HG02623 (cell line): ENCODE data around the gene AMIGO3.
"Not testable (repeated sequence)": the region's sequence is repeated elsewhere in the genome, so short reads cannot be mapped to it uniquely, and the experiment has no call there.

Experiments
- ATAC-seq: cut with Tn5 transposase; IDR thresholded peaks from one replicate; pipeline ENCODE4 v1.9.1; 2021; ENCODE audit warnings: moderate library complexity; ENCODE audit not compliant: unreplicated experiment

AMIGO3 gene

DNA sequence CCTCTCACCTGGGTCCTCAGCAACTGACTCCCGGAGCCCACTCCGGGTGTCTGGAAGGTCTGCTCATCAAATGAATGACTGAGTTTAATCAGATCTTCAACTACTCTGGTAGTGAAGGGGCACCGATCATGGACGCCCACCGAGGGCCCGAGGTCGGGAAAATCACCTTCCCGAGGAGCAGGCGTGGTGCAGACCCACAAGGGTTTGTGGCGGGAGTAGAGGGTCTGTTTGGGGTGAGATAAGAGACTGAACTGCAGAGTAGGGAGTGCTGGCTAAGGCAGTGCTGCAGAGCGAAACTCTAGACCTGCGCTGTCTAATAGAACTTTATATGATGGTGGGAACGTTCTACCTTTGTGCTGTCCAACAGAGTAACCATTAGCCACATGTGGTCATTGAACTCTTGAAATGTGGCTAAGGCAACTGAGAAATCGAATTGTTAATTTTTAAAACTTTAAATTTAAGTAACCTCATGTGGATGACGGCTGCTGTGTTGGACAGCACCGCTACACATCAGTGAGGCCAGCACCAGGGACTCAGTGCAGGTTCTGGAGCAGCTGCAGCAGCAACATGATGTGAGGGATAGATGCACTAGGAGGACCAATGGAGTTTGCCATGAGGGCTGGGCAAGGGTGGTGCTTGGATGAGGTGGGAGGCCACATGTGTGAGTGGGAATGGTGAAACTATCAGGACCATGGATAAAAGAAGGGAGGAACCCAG is 29.4 kb downstream of the AMIGO3 start:
- not testable (repeated sequence) for ATAC-seq

DNA sequence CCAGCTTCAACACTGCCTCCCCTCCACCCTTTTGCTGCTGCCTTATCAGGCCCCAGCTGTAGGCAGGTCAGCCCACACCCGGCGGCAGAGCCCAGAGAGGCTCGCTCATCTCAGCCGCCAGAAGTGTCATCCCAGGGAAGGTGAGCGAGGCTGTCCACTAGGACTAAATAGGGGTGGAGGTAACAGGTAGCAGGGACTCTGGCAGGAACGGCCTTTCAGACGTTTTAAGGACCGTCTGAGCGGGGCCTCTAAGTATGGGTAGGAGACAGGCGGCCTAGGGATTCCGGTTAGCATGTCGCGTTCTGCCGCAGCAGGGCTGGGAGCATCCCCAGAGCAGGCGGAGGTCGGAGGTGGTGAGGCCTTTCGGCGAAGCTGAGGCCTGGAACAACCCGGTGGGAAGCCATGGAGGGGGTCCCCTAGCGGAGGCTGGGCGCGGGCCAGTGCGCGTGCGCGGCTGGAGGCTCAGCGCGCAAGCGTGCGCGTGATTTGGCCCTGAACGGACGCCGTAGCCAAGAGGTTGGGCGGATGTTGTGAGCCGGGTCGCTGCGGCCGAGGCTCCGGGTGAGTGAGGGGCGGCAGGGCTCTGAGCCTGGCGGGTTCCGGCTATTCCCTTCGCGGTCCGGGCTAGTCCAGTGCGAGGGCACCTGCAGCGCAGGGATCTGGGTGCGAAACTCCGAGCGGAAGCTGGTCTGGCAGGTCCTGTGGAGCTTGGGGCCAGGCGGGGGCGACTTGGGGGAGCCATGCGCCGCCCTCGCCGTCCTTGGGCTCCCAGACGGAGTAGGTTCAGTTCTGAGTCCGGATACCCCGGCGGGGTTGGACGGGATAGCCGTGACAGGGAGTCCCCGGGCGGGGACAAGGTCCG is 30.2 kb downstream of the AMIGO3 start, which contains the start of the genes MST1 and RNF123:
Gene MST1 (minus strand): TSS at position 429 of the 862 bp plus-strand sequence. CDS start 783 bp downstream, outside the sequence.
Gene RNF123 (plus strand): TSS at position 512 of the 862 bp plus-strand sequence. CDS start 1,609 bp downstream, outside the sequence.
- ATAC-seq = peak; percentile 38

DNA sequence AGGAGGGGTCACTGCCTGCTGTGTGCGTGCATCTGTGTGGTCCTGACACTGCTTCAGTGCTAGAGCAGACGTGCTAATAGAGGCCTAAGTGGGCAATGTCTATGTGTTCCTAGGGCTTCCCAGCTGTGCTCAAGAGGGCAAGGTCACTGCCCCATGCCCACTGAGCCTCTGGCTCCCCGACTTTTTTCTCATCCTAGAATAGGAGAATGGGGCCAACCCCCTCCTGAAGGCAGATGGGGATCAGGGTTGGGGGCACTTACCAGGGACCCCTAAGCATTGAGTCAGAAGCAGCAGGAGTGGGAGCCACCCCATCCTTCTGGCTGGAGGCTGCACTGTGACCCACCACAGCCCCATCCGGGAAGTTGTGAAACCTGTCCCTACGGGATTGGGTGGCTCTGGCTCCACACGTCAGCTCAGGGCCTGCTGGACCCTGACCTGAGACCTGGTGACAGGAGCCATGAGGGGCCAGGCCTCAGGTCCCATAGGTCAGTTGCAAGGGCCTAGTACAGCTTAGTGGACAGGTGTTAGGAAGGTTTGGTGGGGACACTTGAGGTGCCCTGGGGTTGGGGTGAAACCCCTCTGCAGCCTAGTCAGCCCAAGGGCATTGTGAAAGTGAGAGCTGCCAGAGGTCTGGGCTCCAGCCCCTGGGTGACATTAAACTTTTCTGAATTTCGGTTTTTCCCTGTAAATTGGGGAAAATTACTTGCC is 31.0 kb downstream of the AMIGO3 start:
- not testable (repeated sequence) for ATAC-seq

DNA sequence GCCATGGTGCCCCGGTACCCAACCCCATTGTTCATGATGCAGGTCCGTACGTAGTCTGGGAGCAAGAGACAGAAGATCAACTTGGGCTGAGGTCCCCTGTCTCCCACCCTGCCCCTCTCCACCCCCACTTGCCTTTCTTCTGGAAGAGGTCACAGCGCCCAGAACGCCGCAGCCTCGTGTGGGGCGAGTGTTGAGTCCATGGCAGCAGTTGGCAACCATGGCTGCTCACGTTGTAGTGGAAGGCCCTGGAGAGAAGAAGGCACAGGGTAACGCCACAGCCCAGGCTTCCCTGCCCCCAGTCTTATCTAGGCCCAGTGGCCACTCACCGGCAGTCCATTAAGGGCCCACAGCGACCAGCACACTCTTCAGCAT is 32.1 kb downstream of the AMIGO3 start:
- ATAC-seq = not testable (repeated sequence)

DNA sequence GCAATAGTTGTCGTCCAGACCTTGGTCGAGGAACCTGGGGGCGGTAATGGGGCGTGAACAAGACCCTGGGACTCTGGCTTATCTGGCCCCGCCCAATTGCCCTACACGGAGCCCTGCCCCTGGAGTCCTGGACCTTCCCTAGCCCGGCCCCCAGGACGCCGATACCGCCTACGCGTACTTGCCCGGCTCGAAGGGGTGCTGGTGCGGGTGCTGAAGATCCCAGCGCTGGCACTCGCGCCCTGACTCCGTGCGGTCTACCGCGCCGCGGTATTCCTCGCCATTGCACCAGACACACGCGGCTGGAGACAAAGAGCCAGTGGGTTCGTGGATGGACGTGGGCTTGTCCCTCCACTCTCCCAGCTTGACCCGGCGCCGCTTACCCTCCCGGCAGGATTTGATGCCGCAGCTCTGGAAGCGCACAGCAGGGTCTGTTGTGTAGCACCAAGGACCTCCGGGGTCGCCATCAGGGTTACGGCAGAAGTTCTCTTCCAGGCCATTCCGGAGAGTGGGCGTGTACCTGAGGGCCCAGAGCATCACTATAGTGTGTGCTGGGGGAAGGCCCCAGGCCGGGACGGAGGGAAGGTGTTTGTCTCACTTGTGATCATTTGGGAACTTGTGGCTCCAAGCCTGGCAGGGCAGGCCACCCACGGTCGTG is 32.6 kb downstream of the AMIGO3 start:
- ATAC-seq = not testable (repeated sequence)

DNA sequence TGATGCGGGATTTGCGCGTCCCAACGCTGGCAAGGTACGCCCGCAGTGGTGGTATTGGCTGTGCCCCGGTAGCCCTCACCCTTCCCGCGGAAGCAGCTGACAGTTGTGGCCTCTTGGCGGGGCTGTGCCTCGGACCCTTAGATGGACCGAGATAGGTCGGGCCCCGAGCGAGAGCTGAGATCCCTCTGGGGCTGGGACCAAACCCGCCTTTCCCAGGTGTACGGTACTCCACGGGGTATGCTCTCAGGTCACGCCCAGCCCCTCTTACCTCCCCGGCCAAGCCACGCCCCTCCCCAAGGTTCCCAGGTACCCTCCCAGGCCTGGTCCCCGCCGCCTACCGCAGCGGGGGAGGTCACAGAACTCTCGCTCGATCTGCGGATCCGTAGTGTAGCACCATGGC is 33.1 kb downstream of the AMIGO3 start:
- ATAC-seq = not testable (repeated sequence)

DNA sequence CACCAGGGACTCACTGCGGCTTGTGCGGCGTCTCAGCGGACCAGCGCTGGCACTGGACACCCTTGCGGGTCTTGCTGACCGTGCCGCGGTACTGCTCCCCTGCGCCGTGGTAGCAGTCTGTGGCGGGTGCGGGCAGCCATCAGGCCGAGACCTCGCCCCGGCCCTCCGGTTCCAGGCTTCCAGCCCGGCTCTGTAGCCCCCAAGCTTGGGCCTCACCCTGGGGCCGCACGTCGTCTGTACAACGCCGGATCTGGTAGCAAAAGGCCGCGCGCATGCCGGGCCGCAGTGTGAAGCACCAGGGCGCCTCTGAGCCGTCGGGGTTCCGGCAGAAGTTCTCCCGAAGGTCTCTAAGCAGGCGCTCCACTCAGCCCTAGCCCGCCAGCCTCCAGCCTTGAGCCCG is 33.6 kb downstream of the AMIGO3 start:
- not testable (repeated sequence) for ATAC-seq

DNA sequence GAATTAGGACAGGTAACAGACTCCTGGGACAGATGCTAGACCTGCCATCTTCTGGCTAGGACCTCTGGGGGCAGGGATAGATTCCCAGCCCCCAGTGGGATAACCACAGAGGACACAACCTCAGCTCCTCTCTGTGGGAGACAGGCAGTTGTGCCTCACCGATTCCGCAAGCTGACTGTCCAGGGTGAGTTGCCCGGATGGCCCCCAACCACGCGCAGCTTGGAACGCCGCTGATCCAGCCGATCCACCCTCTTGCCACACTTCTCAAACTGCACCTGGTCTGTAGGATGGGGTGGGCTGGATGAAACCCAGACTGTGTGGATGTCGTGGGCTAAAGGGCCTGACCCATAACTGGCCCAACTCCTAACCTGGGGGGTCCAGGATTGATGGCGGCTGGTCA is 34.4 kb downstream of the AMIGO3 start:
- ATAC-seq = not testable (repeated sequence)

DNA sequence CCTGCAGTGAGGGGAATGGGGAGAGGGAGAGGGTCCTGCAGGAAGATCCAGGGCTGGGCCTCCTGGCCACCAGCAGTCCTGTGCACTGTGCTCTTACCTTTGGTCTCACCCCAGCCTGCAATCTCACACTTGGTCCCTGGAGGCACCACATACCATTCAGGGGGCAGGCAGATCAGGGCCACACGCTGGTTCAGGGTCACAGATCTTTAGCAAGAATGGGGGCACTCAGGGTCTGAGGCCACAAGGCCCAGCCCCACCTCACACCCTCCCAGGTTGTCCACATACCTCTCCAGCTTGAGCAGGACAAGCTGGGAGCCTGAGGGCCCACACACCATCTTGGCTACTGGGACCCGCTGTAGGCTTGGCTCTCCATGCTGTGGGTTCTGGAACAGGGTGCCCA is 35.0 kb downstream of the AMIGO3 start:
- ATAC-seq = not testable (repeated sequence)

DNA sequence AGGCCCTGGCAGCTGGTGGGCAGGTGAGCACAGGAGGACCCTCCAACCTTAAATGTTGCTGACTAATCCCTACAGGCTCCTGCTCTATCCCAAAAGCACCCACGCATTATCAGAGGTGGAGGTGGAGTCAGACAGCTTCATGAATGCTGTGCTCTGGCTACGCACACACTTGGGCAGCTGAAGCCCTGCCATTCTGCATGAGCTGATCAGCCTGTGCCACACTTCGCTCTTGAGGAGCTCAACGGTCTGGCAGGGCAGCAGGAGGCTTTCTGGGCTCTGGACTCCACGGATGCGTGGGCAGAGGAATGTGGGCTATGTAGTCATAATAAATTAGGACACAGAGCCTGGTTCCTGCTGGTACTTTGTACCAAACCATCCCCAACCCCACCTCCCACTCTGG is 36.3 kb downstream of the AMIGO3 start:
- no peak for ATAC-seq

DNA sequence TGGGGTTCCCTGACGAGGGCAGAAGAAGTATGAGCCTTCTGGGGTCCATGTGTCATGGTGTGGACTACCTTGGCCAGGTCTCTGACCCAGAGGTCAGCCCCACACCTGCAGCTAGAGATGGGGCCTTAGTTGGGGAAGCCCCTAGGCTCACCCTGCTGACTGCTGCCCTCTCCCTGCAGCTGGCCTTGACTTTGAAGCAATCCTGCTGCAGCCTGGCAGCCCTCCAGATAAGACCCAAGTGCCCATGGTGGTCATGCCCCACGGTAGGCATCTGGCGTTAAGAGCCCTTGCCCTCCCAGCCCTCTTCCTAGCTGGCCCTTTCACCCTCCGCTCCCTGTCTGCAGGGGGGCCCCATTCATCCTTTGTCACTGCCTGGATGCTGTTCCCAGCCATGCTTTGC is 37.9 kb downstream of the AMIGO3 start:
- ATAC-seq = no peak

DNA sequence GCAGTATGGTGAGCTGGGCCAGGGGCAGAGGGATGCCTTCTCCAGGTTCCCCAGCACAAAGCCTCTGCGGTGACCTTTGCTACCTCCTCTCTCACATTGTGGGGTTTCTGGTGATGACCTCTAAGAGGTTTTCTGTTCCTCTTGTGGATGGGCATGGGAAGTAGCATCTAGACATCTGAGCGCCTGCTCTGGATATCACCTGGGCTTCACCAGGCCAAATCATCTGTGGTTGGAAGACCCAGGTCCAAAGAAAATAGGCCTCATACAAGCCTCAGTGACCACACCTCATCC is 38.3 kb downstream of the AMIGO3 start:
- ATAC-seq = no peak

DNA sequence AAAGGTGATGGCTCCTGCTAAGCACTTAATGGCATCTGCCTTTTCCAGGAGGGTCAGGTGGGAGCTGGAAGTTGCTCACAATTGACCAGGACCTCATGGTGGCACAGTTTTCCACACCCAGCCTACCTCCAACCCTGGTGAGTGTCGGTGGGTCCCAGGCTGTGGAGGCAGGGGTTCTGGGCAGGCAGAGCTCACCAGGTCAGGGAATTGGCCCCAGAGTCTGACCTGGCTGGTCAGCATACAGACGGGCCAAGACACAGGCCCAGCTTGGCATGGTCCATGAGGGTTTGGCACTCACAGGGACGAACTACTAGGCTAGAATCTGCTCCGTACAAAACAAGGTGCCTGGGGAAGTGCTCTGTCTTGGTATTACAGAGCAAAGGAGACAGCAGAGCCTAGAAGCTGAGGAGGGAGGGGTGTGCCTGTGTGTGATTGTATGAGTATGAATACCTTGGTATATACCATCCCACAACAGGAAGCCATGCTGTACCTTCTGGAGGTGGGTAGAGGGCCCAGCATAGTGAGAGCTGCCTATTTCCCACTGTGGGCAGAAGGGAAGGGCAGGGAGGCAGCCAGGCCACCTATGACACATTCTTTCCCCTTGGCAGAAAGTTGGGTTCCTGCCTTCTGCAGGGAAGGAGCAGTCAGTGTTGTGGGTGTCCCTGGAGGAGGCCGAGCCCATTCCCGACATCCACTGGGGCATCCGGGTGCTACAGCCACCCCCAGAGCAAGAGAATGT is 38.8 kb downstream of the AMIGO3 start:
- no peak for ATAC-seq

DNA sequence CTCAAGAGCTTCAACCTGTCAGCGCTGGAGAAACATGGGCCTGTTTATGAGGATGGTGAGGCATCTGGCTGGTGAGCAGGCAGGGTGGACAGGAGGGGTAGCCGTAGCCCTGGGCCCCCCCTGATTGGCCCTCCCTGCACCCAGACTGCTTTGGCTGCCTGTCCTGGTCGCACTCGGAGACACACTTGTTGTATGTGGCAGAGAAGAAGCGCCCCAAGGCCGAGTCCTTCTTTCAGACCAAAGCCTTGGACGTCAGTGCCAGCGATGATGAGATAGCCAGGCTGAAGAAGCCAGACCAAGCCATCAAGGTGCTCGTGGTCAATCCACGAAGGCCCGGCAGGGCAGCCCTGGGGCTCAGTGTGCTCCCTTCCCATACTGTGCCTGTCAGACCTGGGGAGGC is 43.6 kb downstream of the AMIGO3 start:
- ATAC-seq = no peak

DNA sequence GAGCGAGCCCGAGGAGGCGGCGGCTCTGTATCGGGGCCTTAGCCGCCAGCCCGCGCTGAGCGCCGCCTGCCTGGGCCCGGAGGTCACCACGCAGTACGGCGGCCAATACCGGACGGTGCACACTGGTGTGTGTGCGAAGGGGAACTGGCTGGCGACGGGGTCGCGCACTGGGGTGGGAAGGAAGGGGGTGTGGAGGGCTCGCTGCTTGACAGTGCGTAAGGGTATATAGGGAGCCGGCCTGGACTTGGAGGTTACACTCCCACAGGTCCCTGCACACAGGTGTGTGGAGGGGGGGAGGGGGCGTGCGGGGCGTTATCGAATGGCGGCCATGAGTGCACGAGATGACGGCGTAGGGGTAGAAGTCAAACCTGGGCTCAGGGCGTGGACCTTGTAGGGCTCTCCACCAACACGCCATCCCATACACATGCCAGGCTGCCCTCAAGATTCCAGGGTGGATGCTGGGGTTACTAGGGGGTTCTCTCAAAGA is 44.9 kb downstream of the AMIGO3 start:
- peak; percentile 11 for ATAC-seq

DNA sequence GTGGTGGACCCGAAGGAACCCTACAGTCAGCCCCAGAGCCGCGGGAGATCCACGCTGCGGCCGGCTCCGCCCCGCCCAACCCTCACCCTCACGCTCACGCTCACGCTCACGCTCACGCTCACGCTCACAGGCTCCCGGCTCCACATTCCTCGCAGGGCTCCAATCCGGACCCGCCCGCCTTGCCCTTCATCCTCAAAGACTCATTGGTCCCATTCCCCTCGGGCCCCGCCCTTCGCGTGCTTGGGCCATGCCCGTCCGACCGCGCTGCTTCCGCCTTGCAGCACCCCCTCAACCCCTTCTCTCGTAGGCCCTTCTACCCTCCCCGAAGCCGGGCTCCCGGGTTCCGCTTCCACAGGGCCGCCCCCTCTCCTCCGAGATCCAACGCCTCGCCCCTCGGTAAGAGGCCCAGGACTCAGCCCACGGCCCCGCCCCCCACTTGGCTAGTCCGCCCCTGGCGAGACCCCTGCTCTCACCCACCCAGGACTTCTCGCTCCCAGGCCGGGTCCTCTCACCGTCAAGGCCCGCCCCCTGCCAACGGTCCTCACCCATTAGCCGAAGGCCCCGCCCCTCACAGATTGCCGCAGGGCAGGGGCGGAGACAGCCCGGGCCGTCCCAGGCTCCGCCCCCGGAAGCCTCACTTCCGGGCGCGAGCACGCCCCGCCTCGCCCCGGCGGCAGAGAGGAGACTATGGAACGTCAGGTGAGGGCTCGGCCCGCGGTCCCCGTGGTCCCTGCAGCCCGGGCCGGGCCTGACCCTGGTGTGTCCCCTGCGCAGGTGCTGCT is 45.6 kb downstream of the AMIGO3 start, which contains the start of gene APEH:
Gene APEH (plus strand): TSS at position 637 of the 782 bp plus-strand sequence. CDS start 51 bp downstream, at position 688.
- peak; percentile 69 for ATAC-seq

DNA sequence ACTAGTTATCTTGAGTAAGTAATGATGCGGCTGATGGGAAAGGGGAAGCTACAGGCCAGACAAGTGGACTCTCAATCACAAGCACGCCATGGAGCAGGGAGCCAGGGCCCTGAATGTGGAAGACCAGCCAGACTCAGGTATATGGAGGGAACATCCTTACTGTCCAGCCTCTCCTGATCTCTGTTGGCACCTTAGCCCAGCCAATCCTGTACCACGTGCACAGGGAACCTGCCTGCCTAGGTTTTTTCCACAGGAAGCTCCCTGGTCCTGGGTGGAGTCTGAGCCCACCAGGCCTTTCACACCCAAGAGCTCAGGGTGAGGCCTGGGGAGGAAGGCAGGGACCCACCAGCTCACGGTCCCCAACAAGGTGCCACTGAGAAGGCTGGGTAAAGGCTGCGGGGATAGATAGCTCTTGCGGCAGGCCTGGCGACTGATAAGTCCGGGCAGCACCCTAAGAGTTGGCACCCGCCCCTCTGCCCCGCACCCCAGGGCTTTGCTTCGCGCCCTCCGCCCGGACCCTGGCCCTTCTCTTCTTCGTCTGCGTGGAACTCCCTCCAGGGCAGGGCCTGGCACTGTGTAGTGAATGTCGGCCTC is 46.3 kb downstream of the AMIGO3 start:
- ATAC-seq = no peak

DNA sequence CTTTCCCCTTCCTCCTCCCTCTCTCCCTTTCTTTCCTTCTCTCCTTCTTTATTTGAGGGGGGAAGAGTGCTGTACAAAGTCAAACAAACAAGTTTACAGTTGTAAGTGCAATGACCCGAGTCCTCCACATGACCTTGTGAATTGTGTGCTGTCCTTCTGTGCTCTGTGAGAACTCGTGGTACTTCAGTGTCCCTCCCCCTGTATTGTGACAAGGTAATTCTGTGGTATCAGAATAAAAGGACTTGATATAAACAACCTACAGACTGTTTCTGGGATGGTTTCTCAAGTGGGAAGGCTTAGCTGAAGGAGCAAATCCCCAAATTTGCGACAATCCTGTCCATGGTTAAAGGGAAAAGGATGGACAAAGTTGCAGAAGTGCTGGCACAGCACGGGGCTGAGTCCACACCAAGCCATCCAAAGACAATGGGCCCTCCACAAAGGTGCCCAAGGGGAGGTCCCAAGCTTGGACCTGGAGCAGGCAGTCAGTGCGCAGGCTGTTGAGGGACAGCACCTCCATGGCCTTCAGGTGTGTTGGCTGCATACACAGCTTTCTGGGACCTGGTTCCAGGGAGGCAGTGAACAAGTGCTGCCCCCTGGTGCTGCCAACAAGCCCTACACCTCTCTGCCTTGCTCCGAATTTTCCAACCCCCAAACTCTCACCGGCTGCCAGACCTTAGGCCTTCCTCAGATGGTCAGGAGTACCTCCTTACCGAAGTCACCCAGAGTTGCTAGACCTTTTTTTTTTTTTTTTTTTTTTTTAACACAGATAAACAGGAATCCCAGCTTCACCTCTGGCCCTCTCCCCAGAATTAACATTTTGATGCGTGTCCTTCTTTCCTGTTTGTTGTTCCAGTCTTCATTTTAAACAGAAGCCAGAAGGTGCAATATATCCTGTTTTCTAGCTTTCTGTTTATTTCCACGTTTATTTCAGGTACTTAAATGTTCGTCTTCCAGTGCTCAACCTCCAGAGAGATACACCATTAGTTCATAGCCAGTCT is 47.9 kb downstream of the AMIGO3 start:
- no peak for ATAC-seq
